Progenitor cell of endocrine pancreas (in vitro differentiated cells): Measurements from ENCODE around the gene CHIT1. TPM values are rescaled to one million over a fixed set of nuclear protein-coding genes. Genes with fewer than 3 reads are reported as not detected.
"Not testable (repeated sequence)": the region's sequence is repeated elsewhere in the genome, so short reads cannot be mapped to it uniquely, and the experiment has no call there.

Experiments used
- DNase-seq: peaks from one replicate; pipeline ENCODE4 v3.0.0; 2021; ENCODE audit warnings: low spot score; ENCODE audit not compliant: unreplicated experiment
- H3K27ac Mint-ChIP-seq: 2 replicates; pipeline ENCODE4 v1.8.0; 2021; ENCODE audit warnings: mild to moderate bottlenecking, moderate library complexity, mixed read lengths
- H3K27me3 Mint-ChIP-seq: 2 replicates; pipeline ENCODE4 v1.8.0; 2021; ENCODE audit warnings: mixed read lengths
- H3K36me3 Mint-ChIP-seq: 2 replicates; pipeline ENCODE4 v1.8.0; 2022; ENCODE audit warnings: mixed read lengths; ENCODE audit not compliant: insufficient read depth
- H3K4me1 Mint-ChIP-seq: 2 replicates; pipeline ENCODE4 v1.8.0; 2021; ENCODE audit warnings: low read depth, mixed read lengths
- H3K4me3 Mint-ChIP-seq: 2 replicates; pipeline ENCODE4 v1.8.0; 2021; ENCODE audit warnings: low read depth, mild to moderate bottlenecking, moderate library complexity, mixed read lengths
- H3K9me3 Mint-ChIP-seq: 2 replicates; pipeline ENCODE4 v1.8.0; 2021; ENCODE audit warnings: low read depth, mixed read lengths
- CTCF ChIP-seq: fragments of 200-600 bp; sonication (generic); IDR thresholded peaks from one replicate; pipeline ENCODE4 v1.5.0; 2021; ENCODE audit warnings: antibody characterized with exemption, mild to moderate bottlenecking; ENCODE audit not compliant: unreplicated experiment
- total RNA-seq: library from RNA; stranded (reverse); gene quantifications from 2 replicates; pipeline ENCODE4 v1.2.1, GENCODE V29; 2021

Gene CHIT1
- total RNA-seq, 1 donor from 2014 or later, result 0.14 TPM

GRCh38 chr1:203264052-203264501 lies 34.6 kb upstream of the CHIT1 start:
- Mint-ChIP-seq H3K9me3 (peaks cover 3% of the 10 kb centered on the region), H3K36me3 (no peaks in the 10 kb centered on the region), H3K27me3 (peaks cover 5% of the 10 kb centered on the region), H3K4me3 (no peak overlapping the region), H3K4me1 (peaks cover 12% of the 10 kb centered on the region), H3K27ac (no peak overlapping the region)
- DNase-seq, result no peak
- TF ChIP-seq CTCF, result no peak

GRCh38 chr1:203263496-203263895 lies 34.0 kb upstream of the CHIT1 start:
- TF ChIP-seq CTCF, result no peak
- Mint-ChIP-seq H3K27me3 (peaks cover 5% of the 10 kb centered on the region), H3K36me3 (no peaks in the 10 kb centered on the region)

GRCh38 chr1:203256636-203257035 lies 27.2 kb upstream of the CHIT1 start:
- not testable (repeated sequence) for H3K27ac Mint-ChIP-seq, DNase-seq, H3K4me3 Mint-ChIP-seq, H3K36me3 Mint-ChIP-seq, H3K4me1 Mint-ChIP-seq
- Mint-ChIP-seq H3K27me3 (peaks cover 19% of the 10 kb centered on the region), H3K9me3 (peaks cover 13% of the 10 kb centered on the region)

More at GRCh38 chr1:203263496-203263895, 34.0 kb upstream of the CHIT1 start:
- no peak overlapping the region for H3K27ac Mint-ChIP-seq
- H3K4me3 Mint-ChIP-seq, result no peak overlapping the region
- peaks cover 4% of the 10 kb centered on the region for H3K9me3 Mint-ChIP-seq
- H3K4me1 Mint-ChIP-seq, result peaks cover 12% of the 10 kb centered on the region
- no peak for DNase-seq

DNA sequence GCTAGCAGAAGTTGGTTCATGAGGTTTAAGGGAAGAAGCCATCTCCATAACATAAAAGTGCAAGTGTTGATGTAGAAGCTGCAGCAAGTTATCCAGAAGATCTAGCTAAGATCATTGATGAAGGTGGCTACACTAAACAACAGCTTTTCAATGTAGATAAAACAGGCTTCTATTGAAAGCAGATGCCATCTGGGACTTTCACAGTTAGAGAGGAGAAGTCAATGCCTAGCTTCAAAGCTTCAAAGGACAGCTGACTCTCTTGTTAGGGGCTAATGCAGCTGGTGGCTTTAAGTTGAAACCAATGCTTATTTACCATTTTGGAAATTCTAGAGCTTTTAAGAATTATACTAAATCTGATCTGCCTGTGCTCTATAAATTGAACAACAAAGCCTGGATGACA lies 25.3 kb upstream of the CHIT1 start:
- not testable (repeated sequence) for H3K4me1 Mint-ChIP-seq, H3K27ac Mint-ChIP-seq
- peaks cover 22% of the 10 kb centered on the region for H3K27me3 Mint-ChIP-seq

GRCh38 chr1:203252678-203253077 lies 23.2 kb upstream of the CHIT1 start:
- Mint-ChIP-seq H3K9me3 (peaks cover 9% of the 10 kb centered on the region), H3K27me3 (peaks cover 23% of the 10 kb centered on the region), H3K36me3 (no peaks in the 10 kb centered on the region)

More for the DNA sequence above, 25.3 kb upstream of the CHIT1 start:
- not testable (repeated sequence) for DNase-seq, H3K36me3 Mint-ChIP-seq, H3K4me3 Mint-ChIP-seq
- peaks cover 13% of the 10 kb centered on the region for H3K9me3 Mint-ChIP-seq

DNA sequence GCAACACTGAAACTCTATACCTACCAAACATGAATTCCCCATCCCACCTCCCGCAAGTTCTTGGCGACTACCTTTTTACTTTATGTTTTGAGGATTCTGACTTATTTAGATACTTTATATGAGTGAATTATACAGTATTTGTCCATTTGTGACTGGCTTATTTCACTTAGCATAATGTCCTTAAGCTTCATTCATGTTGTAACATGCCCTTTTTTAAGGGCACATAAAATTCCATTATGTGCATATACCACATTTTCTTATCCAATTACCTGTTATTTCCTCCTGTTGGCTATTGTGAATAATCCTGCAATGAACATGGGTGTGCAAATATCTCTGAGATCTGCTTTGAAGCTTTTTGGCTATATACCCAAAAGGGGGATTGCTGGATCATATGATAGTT lies 22.0 kb upstream of the CHIT1 start:
- H3K9me3 Mint-ChIP-seq, result peaks cover 9% of the 10 kb centered on the region
- H3K36me3 Mint-ChIP-seq, result no peaks in the 10 kb centered on the region
- H3K27me3 Mint-ChIP-seq, result peaks cover 24% of the 10 kb centered on the region
- no peak overlapping the region for H3K4me3 Mint-ChIP-seq
- no peaks in the 10 kb centered on the region for H3K4me1 Mint-ChIP-seq
- H3K27ac Mint-ChIP-seq, result no peak overlapping the region
- no peak for DNase-seq
- no peak for TF ChIP-seq CTCF

More at GRCh38 chr1:203252678-203253077, 23.2 kb upstream of the CHIT1 start:
- Mint-ChIP-seq H3K4me3 (no peak overlapping the region), H3K27ac (no peak overlapping the region), H3K4me1 (no peaks in the 10 kb centered on the region)
- TF ChIP-seq CTCF, result no peak
- no peak for DNase-seq
